GM19043 (cell line): ENCODE data around the gene RAB8B.

Experiments
- ATAC-seq: cut with Tn5 transposase; IDR thresholded peaks from one replicate; pipeline ENCODE4 v1.9.1; 2021; ENCODE audit warnings: low read depth; ENCODE audit not compliant: unreplicated experiment

RAB8B gene

DNA sequence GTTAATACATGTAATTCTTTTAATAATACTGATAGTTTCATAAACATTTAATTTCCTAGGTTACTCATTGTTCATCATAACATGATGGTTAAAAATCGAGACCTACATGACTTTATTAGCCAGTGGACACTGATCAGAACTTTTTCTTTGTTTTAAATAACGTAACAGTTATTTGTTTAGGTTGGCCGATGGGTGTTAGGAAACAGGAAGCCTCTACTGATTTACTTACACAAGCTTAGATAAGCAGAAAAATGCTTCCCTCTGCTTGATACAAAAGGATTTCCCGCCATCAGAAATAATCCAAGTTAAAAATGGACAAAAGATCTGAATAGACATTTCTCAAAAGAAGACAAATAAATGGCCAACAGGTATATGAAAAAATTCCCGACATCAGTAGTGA lies 71.4 kb downstream of the RAB8B start:
- no peak for ATAC-seq

DNA sequence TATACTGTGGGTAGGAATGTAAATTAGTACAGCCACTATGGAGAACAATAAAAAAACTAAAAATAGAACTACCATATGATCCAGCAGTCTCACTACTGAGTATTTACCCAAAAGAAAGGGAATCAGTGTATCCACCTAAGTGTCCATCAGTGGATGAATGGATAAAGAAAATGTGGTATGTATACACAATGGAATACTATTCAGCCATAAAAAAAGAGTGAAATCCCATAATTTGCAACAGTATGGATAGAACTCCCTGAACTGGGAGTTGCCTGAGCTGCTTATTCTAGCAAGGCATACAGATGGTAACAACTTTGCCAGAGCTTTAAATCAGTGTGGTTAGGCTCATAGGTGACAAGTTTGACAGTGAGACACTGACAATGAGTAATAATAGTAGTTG lies 71.9 kb downstream of the RAB8B start:
- no peak for ATAC-seq

DNA sequence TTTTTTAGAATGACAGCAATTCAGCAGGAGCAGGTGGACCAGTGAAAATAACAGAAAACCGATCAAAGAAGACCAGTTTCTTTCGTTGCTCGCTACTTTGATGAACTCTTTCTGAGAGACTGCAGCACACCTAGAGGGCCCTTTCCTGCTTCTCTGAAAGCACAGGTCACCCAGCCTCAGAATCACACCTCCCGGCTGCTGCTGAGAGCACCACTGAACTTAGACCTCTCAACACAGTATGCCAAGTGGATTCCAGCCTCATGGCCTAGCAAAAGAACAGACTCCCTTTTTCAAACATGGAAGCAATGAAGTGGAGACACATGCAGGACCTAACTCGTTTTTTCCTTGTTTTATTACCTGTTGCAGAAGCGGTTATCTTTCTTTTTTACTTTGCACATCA lies 74.1 kb downstream of the RAB8B start:
- no peak for ATAC-seq

DNA sequence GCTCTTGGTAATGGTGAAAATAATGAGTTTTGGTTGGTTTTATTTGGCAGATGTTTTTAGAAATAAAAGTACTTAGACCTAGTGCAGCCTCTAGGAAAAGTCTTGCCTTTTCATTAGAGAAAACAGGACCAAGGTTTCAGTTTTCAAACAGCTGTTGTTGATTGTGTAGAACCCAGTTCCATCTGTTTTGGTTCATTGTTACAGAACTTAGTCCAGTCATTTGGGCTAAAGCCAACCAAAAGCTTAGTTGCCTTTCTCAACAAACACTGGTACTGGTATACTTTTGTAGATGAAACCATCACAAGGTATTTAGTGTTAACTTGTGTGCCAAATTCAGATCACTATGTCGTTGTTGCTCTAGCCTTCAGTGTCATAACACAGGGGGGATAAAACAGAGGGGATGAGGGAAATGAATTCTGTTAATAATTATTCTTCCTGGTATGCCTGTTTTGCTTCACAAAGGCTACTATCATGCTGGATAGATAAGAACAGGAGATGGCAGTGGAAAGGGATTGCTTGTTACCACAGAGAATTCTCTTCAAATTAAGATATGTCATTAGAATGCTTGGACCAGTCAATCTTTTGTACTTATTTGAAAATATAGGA lies 75.4 kb downstream of the RAB8B start:
- ATAC-seq, result no peak

DNA sequence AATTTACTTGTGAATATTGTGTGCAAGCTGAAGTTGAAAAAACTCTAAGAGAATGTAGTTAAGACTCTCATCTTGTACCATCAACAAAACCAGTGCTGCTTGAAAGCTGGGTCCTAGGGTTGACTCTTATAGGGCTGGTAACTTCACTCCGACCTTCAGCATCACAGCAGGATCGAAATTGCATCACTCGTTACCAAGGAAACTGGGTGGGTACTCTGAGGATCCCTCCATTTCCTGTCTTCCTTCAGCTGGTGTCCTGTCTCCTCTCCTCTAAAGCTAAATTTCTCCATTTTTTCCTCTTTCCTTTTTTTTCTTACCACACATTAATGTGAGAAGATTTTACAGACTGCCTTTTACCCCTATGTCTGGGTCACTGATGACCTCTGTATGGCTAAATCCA lies 85.0 kb downstream of the RAB8B start:
- no peak for ATAC-seq

DNA sequence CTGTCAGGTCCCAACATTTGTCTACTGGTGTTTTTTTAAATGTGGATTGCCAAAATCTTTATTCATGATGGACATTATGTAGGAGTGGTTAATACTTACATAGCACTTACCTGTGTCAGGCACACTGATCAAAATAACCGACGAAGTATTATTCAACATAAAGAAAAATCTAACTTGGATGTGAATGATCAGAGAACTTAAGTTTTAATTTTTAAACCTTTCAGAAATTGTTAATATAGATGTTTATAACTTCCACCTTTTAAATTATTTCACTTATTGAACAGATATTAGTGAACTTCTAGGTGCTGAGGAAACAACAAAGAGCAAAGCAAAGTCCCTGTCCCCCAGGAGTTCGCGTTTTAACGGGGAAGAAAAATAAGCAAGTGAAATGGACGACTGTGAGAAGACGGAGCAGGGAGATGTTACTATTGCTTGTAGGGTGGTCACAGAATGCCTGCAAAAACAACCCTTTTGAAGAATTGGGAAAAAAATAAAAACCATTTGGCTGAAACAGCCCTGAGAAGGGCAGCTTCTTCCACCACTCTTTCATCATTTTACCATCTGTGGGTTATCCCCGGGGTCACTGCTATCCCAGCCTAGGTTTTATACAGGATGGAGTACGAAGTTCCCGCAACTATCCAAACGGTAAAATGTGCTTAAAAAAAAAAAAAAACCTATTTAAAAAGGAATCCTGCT lies 87.1 kb downstream of the RAB8B start:
- ATAC-seq, result no peak

DNA sequence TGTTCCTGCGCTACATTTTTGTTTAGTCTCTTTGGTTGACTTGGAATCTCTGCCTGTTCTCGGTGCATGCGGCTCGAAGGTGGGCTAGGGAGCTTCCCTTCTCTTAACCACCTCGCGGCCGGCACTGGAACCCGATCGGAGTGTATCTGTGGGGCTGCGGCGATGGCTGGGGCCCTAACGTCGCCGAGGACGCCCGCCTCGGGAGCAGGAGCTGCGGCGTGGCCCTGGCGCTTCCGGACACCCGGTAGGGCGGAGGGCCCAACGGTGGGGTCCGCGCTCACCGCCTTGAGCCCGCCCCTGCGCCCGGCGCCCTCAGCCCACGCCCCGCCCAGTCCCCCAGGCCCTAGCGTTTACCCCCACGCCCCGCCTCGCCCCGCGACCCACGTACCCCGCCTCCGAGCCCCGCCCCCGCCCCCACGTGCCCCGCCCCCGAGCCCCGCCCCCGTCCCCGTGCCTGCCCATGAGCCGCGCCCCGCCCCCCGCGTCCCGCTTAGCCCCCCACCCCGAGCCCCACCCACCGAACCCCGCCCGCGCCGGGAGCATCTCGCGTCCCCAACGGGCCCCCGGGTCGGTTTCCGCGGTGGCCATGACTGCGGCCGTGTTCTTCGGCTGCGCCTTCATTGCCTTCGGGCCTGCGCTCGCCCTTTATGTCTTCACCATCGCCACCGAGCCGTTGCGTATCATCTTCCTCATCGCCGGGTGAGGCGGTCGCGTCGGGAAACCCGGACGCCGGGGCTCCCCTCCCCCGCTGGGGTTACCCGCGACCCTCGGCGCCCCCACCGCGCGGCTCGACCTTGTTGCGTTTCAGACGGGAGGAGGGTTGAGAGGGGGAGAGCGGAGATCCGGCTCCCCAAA lies 87.9 kb downstream of the RAB8B start, which contains the start of gene APH1B:
Gene APH1B, plus strand, starts transcription at position 568 of the 855 bp plus-strand sequence. Its CDS starts 19 bp downstream, at position 587.
- ATAC-seq, result peak; percentile 62

DNA sequence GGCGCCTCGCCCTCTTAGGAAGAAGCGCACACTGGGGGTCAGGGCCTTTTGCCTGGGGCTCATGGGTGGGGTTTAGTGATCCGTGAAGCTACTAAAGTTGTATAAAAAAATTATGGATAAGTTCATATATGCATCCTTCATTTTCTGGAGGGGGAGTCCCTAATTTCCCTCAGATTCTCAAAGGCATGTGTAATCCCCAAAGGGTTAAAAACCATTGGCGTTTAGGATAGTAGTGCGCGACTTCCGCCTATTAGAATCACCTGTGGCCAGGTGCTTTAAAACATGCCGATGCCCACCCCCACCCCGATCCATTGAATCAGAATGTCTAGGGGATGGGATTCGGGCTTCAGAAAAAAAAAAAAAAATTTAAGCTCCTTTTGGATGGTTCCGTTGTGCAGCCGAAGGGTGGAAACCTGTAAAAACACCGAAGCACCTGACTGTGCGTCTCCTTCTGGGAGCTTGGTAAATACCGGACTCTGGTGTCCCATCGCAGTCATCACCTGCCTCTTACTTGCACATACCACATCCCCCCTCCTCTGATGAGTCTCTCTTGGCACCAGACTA lies 88.6 kb downstream of the RAB8B start:
- ATAC-seq, result no peak

DNA sequence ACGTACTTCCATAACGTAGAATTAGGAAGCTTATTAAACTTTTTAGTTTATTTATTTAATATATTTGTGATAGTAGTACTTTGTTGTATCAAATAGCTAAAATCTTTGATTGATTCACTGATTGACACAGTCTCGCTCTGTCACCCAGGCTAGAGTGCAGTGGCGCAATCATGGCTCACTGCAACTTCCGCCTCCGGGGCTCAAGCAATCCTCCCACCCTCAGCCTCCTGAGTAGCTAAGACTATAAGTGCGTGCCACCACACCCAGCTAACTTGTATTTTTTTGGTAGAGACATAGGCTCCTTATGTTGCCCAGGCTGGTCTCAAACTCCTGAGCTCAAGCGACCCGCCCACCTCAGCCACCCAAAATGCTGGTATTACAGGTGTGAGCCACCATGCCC lies 93.7 kb downstream of the RAB8B start:
- no peak for ATAC-seq

DNA sequence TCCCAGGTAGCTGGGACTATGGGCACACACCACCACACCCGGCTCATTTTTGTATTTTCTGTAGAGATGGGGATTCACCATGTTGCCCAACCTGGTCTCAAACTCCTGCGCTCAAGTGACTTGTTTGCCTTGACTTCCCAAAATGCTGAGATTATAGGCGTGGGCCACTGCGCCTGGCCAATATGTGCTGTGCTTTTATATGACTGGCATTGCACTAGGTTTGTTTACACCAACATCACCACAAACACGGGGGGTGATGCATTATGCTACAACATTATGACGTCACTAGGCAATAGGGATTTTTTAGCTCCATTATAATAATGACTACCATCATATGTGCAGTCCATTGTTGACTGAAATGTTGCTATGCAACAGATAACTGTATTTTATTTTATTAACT lies 94.9 kb downstream of the RAB8B start:
- no peak for ATAC-seq

DNA sequence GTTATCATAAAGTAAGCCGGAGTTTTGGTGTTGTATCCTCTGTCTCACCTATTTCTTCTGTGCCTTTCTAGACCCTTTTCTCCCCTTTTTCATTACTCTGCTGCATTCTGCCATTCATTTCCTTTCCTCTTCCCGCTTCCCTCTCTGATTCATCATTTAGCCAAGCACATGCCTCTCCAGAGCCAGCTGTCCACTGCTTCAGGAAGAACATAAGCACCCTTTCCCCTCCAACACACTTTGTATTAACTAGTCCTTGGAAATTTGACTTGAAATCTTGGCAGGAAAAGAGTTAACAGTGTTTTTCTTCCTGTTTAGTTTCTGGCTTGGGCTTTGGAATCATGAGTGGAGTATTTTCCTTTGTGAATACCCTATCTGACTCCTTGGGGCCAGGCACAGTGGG lies 97.7 kb downstream of the RAB8B start:
- no peak for ATAC-seq

DNA sequence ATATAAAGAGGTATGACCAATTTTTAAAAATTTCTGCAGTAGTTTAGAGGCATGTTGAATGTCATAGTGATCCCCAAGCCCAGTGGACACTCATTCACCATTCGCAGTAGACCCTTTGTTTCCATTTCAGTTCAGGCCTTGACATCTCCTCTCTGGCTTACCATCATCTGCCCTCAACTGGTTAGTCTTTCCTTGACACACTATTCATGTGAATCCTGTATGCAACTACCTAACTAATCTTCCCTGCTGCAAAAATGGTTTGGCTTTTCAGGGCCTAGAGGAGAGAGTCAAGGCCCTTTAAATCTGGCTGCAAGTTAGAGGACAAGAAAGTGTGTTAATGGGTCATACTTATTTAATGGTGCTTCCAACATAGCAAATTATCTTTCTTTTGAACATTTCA lies 98.9 kb downstream of the RAB8B start:
- no peak for ATAC-seq

DNA sequence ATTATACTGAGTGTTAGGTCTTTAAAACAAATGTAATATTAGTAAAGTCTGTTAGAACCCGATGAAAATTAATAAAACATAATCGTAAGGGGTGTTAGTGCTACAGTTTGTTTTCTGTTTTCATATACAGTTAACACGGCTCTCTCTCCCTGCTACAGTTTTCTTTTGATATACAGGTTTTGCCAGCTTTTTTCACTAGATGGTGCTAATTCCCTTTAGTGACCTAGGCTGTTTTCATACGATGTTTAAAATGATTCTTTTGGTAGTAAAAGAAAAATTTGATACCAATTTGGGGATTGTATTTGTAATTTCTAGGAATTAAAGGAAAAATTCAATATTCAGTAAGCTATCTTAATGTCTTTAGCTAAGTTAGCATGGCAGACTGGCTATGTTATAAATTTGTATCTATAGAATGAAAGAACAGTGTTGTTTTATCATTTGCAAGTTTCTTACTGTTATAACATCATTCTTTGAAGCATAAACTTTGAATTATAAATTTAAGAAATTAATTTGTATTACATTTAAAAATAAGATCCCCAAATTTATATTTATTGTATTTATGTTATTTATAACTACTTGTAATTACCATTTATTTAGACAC lies 99.5 kb downstream of the RAB8B start:
- no peak for ATAC-seq

DNA sequence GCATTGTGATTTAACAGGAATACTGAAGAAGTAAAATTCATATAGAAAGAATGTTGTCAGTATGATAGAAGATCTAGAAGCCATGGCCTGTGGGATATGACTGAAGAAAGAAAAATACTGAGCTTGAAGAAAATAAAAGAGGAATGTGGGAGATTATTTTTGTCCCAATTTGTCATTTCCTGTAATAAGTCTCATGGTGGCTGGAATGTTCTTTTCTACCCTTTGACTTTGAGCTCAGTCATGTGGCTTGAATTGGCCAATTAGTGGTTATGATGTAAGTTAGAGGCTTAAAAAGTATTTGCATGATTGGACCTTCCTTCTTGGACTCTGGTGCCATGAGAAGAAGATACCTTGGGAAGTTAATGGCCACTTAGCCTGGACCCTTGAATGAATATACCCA lies 102.1 kb downstream of the RAB8B start:
- ATAC-seq, result no peak

DNA sequence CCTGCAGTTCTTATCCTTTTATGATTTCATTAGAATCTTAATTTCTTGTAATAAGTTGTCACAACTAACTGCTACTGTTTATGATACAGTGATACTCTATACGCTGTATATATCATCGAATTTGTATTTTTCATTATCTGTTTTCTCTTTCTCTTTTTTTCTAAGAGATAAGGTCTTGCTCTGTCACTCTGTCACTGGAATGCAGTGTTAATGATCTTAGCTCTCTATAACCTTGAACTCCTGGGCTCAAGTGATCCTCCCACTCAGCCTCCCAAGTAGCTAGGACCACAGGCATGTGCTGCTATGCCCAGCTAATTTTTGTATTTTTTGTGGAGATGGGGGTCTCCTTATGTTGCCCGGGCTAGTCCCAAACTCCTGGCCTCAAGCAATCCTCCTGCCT lies 102.8 kb downstream of the RAB8B start:
- no peak for ATAC-seq

DNA sequence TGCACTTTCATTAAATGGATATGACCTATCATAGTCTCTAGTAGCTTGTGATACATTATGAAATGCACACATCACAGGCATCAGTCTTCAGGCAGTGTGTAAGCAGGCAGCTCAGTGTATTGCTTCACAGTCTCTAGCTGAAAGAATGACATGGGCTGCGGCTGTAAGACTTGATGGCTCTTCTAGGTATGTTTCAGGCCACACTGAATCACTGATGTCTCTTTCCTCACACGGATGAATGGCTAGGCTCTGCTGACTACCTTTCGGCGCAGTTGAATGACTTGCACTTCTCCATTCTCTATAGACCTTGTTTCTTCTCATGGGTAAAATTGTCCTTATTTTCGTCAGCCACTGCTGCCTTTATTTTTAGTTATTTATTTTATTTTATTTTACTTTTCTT lies 103.4 kb downstream of the RAB8B start:
- ATAC-seq, result no peak

DNA sequence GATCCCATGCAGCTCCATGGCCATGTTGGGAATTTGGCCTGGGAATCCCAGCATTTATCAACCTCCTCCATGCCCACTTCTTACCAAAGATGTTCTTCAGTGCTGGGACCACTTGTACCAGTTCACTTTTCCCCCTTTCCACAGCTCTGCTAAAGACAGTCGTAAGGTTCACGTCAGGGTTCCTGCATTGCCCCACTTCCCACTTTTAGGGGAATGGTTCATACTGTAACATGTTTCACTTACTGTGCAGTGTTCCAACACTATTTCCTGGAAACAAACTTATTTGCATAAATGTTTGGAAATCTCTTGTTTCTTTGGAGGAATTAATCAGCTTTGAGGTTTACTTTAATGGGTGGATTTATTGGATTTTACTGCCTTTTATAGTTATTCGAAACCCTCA lies 105.0 kb downstream of the RAB8B start:
- ATAC-seq, result no peak

DNA sequence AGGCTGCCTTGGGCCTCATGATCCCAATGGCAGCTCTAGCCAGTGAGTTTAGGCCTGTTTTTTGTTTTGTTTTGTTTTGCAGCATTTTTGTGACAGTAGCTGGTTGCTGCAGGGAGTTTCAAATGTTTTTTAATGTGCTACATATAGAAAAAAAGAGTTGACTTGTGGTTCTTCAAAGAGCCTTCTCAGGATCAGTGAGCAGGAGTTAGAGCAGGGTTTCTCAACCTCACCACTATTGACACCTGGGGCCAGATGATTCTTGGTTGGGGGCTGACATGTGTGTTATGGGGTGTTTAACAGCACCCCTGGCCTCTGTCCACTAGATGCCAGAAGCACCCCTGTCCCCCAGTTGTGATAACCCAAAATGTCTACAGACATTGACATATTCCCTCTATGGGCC lies 105.9 kb downstream of the RAB8B start:
- no peak for ATAC-seq

DNA sequence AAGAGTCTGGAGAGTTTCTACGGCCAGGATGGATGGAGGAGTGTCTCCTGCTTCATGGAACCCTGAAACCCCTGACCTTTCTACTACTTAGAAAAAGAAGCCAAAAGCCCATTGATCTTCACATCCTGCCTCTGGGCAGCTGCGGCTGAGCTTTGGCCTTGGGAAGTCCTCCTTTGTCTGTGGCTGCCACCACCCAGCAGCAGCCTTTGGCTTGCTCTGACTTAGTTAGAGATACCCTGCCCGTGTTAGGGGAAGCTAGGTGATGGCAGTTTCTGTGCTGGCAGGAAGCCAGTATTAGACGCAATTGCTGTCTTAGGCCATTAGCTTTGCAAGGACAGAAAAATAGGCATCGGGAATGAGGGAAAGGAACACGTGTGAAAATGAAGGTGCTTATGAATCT lies 106.8 kb downstream of the RAB8B start:
- ATAC-seq, result no peak

DNA sequence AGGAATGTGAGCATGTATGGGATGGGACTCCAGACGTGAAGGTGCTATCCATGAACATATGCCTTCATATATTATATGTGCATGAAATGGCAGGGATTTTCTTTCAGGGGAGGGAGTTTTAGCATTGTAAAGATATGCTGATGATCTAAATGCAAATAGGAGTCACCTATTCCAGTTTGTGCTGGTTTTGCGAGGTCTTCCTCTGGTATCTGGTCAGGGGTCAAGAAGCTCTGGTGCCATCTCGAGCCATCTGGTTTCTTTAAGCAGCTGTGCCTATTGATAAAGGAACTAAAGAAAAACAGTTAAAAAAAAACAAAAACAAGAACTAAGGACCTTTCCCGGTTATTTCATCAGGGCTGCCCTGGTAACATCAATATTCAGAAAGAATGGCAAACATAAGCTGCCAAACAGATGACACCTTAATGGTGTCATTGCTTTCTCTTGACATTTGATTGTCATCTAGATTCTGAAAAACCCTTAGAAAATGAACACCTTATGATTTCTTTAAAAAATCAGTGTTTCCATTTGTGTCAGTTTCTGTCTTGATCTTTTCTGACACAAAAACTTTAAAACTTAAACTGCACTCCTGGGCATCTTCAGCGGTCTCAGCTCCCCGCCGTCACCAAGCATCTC lies 110.7 kb downstream of the RAB8B start:
- ATAC-seq, result no peak
